ENCODE results near the gene MYOZ2.
A peak's percentile ranks its signal among the peaks of the same experiment; 100 is the strongest.
"Not testable (repeated sequence)": the region's sequence is repeated elsewhere in the genome, so short reads cannot be mapped to it uniquely, and the experiment has no call there.

The MYOZ2 gene

GRCh38 chr4:119130365-119131065, 5.1 kb upstream of the MYOZ2 start:
- TF ChIP-seq CTCF (conservative IDR thresholded peaks at IDR 0.05): no peak
- no peak overlapping the region for H3K27ac ChIP-seq

- no peak for TF ChIP-seq CTCF (conservative IDR thresholded peaks at IDR 0.05)
- no peak overlapping the region for H3K27ac ChIP-seq
These were observed 4.5 kb upstream of the MYOZ2 start for GRCh38 chr4:119131164-119131563.

- no peak overlapping the region for H3K27ac ChIP-seq
- no peak for TF ChIP-seq CTCF (conservative IDR thresholded peaks at IDR 0.05)
These were observed 3.3 kb upstream of the MYOZ2 start for GRCh38 chr4:119132306-119132705.

- no peak overlapping the region for H3K27ac ChIP-seq
- TF ChIP-seq CTCF (conservative IDR thresholded peaks at IDR 0.05): no peak
These were observed 914 bp downstream of the MYOZ2 start for GRCh38 chr4:119136546-119136945.

- TF ChIP-seq CTCF (conservative IDR thresholded peaks at IDR 0.05): no peak
- H3K27ac ChIP-seq: no peak overlapping the region
These were observed 2.4 kb downstream of the MYOZ2 start for GRCh38 chr4:119138046-119138445.

- peak overlapping the region; percentile 43 for H3K27ac ChIP-seq
- TF ChIP-seq CTCF (conservative IDR thresholded peaks at IDR 0.05): no peak
These were observed 3.7 kb downstream of the MYOZ2 start for GRCh38 chr4:119139311-119139710.

GRCh38 chr4:119139822-119140252, 4.2 kb downstream of the MYOZ2 start:
- H3K27ac ChIP-seq: peak overlapping the region; percentile 43
- no peak for TF ChIP-seq CTCF (conservative IDR thresholded peaks at IDR 0.05)

GRCh38 chr4:119141283-119141682, 5.7 kb downstream of the MYOZ2 start:
- not testable (repeated sequence) for H3K27ac ChIP-seq

Data from VCaP (cell line).